HepG2 (cell line): ENCODE results near the gene STK17A. TPM values are rescaled to one million over a fixed set of nuclear protein-coding genes. Genes with fewer than 3 reads are reported as not detected.

Experiments
- CENPX ChIP-seq: sonication (generic); formaldehyde crosslinking; IDR thresholded peaks from 2 replicates; pipeline ENCODE4 v1.9.0; 2021; ENCODE audit warnings: mild to moderate bottlenecking, missing genetic modification reagents, moderate library complexity
- CHD2 ChIP-seq: IDR thresholded peaks from 2 replicates; pipeline ENCODE4 v1.6.1; 2011; ENCODE audit warnings: low read depth, low read length, improper control_type of control experiment
- EP300 ChIP-seq, 3 experiments: sonication (generic) in 1 of 3; formaldehyde crosslinking in 1 of 3; IDR thresholded peaks; 2 replicates each; pipeline versions ENCODE4 v1.5.1 to v1.6.1; 2011 to 2020; ENCODE audit warnings: low read depth in 2 of 3, low read length in 2 of 3, borderline replicate concordance in 1 of 3, improper control_type of control experiment in 1 of 3, mild to moderate bottlenecking in 1 of 3, missing genetic modification reagents in 1 of 3, moderate library complexity in 1 of 3
- FOXK2 ChIP-seq: fragments of 450-650 bp; IDR thresholded peaks from 2 replicates; pipeline ENCODE4 v1.6.1; 2016
- GZF1 ChIP-seq: sonication (generic); formaldehyde crosslinking; IDR thresholded peaks from 2 replicates; pipeline ENCODE4 v1.5.1; 2020; ENCODE audit warnings: mild to moderate bottlenecking, missing genetic modification reagents
- HDAC1 ChIP-seq: sonication (generic); formaldehyde crosslinking; IDR thresholded peaks from 2 replicates; pipeline ENCODE4 v1.5.1; 2020; ENCODE audit warnings: mild to moderate bottlenecking, missing genetic modification reagents
- MTA3 ChIP-seq: sonication (generic); formaldehyde crosslinking; IDR thresholded peaks from 2 replicates; pipeline ENCODE4 v1.4.0; 2020; ENCODE audit warnings: missing genetic modification reagents
- NAIF1 ChIP-seq: sonication (generic); formaldehyde crosslinking; IDR thresholded peaks from 2 replicates; pipeline ENCODE4 v1.5.0; 2020; ENCODE audit warnings: mild to moderate bottlenecking, missing genetic modification reagents, borderline replicate concordance
- PAX8 ChIP-seq: sonication (generic); formaldehyde crosslinking; IDR thresholded peaks from 2 replicates; pipeline ENCODE4 v1.8.0; 2022; ENCODE audit warnings: mild to moderate bottlenecking, missing genetic modification reagents, borderline replicate concordance
- PHF8 ChIP-seq: sonication (generic); formaldehyde crosslinking; IDR thresholded peaks from 2 replicates; pipeline ENCODE4 v1.5.0; 2020; ENCODE audit warnings: missing genetic modification reagents
- SMAD9 ChIP-seq: sonication (generic); formaldehyde crosslinking; IDR thresholded peaks from 2 replicates; pipeline ENCODE4 v1.5.1; 2020; ENCODE audit warnings: mild to moderate bottlenecking, missing genetic modification reagents
- SNAI1 ChIP-seq: sonication (generic); formaldehyde crosslinking; IDR thresholded peaks from 2 replicates; pipeline ENCODE4 v1.5.0; 2020; ENCODE audit warnings: mild to moderate bottlenecking, missing genetic modification reagents, borderline replicate concordance
- SP140L ChIP-seq: sonication (generic); formaldehyde crosslinking; IDR thresholded peaks from 2 replicates; pipeline ENCODE4 v1.4.0; 2020; ENCODE audit warnings: missing genetic modification reagents, borderline replicate concordance
- SPEN ChIP-seq: sonication (generic); formaldehyde crosslinking; IDR thresholded peaks from 2 replicates; pipeline ENCODE4 v1.5.1; 2020; ENCODE audit warnings: low read depth, mild to moderate bottlenecking, missing genetic modification reagents
- SRY ChIP-seq: sonication (generic); formaldehyde crosslinking; IDR thresholded peaks from 2 replicates; pipeline ENCODE4 v1.8.0; 2022; ENCODE audit warnings: mild to moderate bottlenecking, missing genetic modification reagents
- SSRP1 ChIP-seq: IDR thresholded peaks from 2 replicates; pipeline ENCODE4 v1.6.1; 2016; ENCODE audit warnings: control low read depth
- TCF7L2 ChIP-seq: IDR thresholded peaks from 2 replicates; pipeline ENCODE4 v1.6.1; 2011; ENCODE audit warnings: mild to moderate bottlenecking, low read depth, low read length, moderate library complexity
- ZC3H4 ChIP-seq: sonication (generic); formaldehyde crosslinking; IDR thresholded peaks from 2 replicates; pipeline ENCODE4 v1.4.0; 2020; ENCODE audit warnings: missing genetic modification reagents, borderline replicate concordance
- ZMYM3 ChIP-seq: sonication (generic); formaldehyde crosslinking; IDR thresholded peaks from 2 replicates; pipeline ENCODE4 v1.5.1; 2020; ENCODE audit warnings: mild to moderate bottlenecking, missing genetic modification reagents
- ZNF326 ChIP-seq: sonication (generic); formaldehyde crosslinking; IDR thresholded peaks from 2 replicates; pipeline ENCODE4 v1.4.0; 2020; ENCODE audit warnings: missing genetic modification reagents, borderline replicate concordance
- ZNF430 ChIP-seq: sonication (generic); formaldehyde crosslinking; IDR thresholded peaks from 2 replicates; pipeline ENCODE4 v1.9.0; 2021; ENCODE audit warnings: mild to moderate bottlenecking, missing genetic modification reagents
- ZNF431 ChIP-seq: sonication (generic); formaldehyde crosslinking; IDR thresholded peaks from 2 replicates; pipeline ENCODE4 v1.9.0; 2022; ENCODE audit warnings: missing genetic modification reagents, low read depth, mild to moderate bottlenecking, borderline replicate concordance
- ZNF484 ChIP-seq: sonication (generic); formaldehyde crosslinking; IDR thresholded peaks from 2 replicates; pipeline ENCODE4 v1.5.1; 2020; ENCODE audit warnings: mild to moderate bottlenecking, low read depth, missing genetic modification reagents, borderline replicate concordance
- ZNF773 ChIP-seq: sonication (generic); formaldehyde crosslinking; IDR thresholded peaks from 2 replicates; pipeline ENCODE4 v1.4.0; 2020; ENCODE audit warnings: missing genetic modification reagents, borderline replicate concordance
- ZSCAN12 ChIP-seq: sonication (generic); formaldehyde crosslinking; IDR thresholded peaks from 2 replicates; pipeline ENCODE4 v1.9.0; 2021; ENCODE audit warnings: mild to moderate bottlenecking, missing genetic modification reagents
- polyA plus RNA-seq, 8 experiments: library from polyadenylated mRNA; depleted of rRNA in 3 of 8; stranded (reverse) in 7 of 8; unstranded in 1 of 8; fragments of >200 nt; fragmentation: Illumina TruSeq in 4 of 8; extraction: Trizol in 4 of 8; gene quantifications; 2 replicates each; pipeline versions ENCODE4 v1.2.1 to v1.2.3, GENCODE V29; 2011 to 2016; ENCODE audit warnings: low read depth in 4 of 8, missing spikeins in 1 of 8, mixed read lengths in 1 of 8; ENCODE audit not compliant: insufficient read depth in 1 of 8
- total RNA-seq, 5 experiments: library from RNA; depleted of rRNA; stranded (reverse); fragments of >200 nt; fragmentation: Illumina TruSeq; extraction: Trizol; gene quantifications; 2 replicates each; pipeline ENCODE4 v1.2.3, GENCODE V29; 2016; ENCODE audit warnings: low read depth in 1 of 5
- TF ChIP-seq, protein P1 (sequence below): sonication (generic); formaldehyde crosslinking; IDR thresholded peaks from 2 replicates; pipeline ENCODE4 v1.5.0; 2020; ENCODE audit warnings: missing genetic modification reagents

Gene STK17A
- total and polyA plus RNA-seq, 2 of the 13 experiments (the other 11 are each of a cell fraction or from before 2014, with no cell fraction given) = 18.6 to 24.3 TPM

DNA sequence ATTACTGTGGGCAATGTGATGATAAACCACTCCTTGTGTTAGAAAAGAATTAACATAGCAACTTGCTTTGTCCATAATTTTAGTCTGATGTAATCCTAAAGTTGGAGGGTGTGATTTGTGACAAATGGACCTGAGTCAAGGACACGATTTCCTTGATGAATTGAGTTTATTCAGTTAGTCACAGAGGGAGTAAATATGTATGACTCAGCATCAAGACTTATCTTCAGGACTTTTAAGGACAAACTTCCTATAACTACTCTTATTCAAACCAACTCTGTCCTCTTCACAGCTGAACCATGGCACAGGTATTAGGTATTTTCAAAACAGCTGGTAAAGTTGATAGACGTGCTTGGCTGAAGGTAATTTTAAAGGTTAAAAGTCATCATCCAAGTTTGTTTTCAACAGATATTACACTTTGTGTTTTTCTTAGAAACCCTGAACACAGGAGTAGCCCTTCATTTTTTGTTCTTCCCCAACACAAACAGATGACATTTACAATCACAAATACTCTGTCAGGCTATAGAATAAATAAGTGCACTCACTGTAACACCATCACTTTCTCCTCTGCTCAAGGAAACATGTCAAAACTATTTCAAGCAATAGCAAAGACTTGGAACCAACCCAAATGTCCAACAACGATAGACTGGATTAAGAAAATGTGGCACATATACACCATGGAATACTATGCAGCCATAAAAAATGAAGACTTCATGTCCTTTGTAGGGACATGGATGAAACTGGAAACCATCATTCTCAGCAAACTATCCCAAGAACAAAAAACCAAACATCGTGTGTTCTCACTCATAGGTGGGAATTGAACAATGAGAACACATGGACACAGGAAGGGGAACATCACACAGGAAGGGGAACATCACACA lies 91.9 kb downstream of the STK17A start (continued):
- TF ChIP-seq, protein P1, sequence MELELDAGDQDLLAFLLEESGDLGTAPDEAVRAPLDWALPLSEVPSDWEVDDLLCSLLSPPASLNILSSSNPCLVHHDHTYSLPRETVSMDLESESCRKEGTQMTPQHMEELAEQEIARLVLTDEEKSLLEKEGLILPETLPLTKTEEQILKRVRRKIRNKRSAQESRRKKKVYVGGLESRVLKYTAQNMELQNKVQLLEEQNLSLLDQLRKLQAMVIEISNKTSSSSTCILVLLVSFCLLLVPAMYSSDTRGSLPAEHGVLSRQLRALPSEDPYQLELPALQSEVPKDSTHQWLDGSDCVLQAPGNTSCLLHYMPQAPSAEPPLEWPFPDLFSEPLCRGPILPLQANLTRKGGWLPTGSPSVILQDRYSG (CRISPR knock-in tag) = no peak
- TF ChIP-seq PAX8 (no peak), ZNF326 (CRISPR knock-in tag) (no peak), PHF8 (no peak), ZMYM3 (CRISPR knock-in tag) (no peak), ZC3H4 (CRISPR knock-in tag) (no peak), SRY (CRISPR knock-in tag) (no peak), SPEN (no peak), MTA3 (CRISPR knock-in tag) (no peak), FOXK2 (no peak), TCF7L2 (no peak), ZNF773 (CRISPR knock-in tag) (no peak), CHD2 (no peak), ZSCAN12 (CRISPR knock-in tag) (no peak), ZNF484 (CRISPR knock-in tag) (no peak), CENPX (CRISPR knock-in tag) (no peak), EP300 (IDR thresholded peaks at IDR 0.05; ENCODE audit: low read depth in 2 of 2, low read length in 2 of 2) (peak; percentile 49 to 88; a peak in 2 of 4 replicates), EP300 (CRISPR knock-in tag; IDR thresholded peaks at IDR 0.05; ENCODE audit: borderline replicate concordance) (peak; percentile 87), GZF1 (no peak), SSRP1 (CRISPR knock-in tag) (no peak), ZNF431 (CRISPR knock-in tag) (no peak), SP140L (CRISPR knock-in tag) (no peak), ZNF430 (CRISPR knock-in tag) (no peak), NAIF1 (no peak), SMAD9 (CRISPR knock-in tag) (no peak), HDAC1 (CRISPR knock-in tag) (no peak), SNAI1 (no peak)
